ENCODE data around the gene IL11. TPM values are rescaled to one million over a fixed set of nuclear protein-coding genes. Genes with fewer than 3 reads are reported as not detected.

IL11 gene
- total RNA-seq, 1 experiment from 2014 or later = 1.8 TPM

GRCh38 chr19:55321466-55322137 is 48.7 kb downstream of the IL11 start:
- no peak for ATAC-seq
- TF ChIP-seq IRF1 (CRISPR knock-in tag; IDR thresholded peaks at IDR 0.05) = no peak
- TF ChIP-seq, protein P1, sequence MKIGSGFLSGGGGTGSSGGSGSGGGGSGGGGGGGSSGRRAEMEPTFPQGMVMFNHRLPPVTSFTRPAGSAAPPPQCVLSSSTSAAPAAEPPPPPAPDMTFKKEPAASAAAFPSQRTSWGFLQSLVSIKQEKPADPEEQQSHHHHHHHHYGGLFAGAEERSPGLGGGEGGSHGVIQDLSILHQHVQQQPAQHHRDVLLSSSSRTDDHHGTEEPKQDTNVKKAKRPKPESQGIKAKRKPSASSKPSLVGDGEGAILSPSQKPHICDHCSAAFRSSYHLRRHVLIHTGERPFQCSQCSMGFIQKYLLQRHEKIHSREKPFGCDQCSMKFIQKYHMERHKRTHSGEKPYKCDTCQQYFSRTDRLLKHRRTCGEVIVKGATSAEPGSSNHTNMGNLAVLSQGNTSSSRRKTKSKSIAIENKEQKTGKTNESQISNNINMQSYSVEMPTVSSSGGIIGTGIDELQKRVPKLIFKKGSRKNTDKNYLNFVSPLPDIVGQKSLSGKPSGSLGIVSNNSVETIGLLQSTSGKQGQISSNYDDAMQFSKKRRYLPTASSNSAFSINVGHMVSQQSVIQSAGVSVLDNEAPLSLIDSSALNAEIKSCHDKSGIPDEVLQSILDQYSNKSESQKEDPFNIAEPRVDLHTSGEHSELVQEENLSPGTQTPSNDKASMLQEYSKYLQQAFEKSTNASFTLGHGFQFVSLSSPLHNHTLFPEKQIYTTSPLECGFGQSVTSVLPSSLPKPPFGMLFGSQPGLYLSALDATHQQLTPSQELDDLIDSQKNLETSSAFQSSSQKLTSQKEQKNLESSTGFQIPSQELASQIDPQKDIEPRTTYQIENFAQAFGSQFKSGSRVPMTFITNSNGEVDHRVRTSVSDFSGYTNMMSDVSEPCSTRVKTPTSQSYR (CRISPR knock-in tag; IDR thresholded peaks at IDR 0.05) = no peak
- TF ChIP-seq, protein P2, sequence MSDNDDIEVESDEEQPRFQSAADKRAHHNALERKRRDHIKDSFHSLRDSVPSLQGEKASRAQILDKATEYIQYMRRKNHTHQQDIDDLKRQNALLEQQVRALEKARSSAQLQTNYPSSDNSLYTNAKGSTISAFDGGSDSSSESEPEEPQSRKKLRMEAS (CRISPR knock-in tag; IDR thresholded peaks at IDR 0.05) = no peak
- TF ChIP-seq TP53 (CRISPR knock-in tag; IDR thresholded peaks at IDR 0.05) = no peak
- TF ChIP-seq MXD4 (CRISPR knock-in tag; IDR thresholded peaks at IDR 0.05; ENCODE audit: borderline replicate concordance) = no peak
- TF ChIP-seq NR1H2 (CRISPR knock-in tag; IDR thresholded peaks at IDR 0.05) = no peak
- TF ChIP-seq, protein P3, sequence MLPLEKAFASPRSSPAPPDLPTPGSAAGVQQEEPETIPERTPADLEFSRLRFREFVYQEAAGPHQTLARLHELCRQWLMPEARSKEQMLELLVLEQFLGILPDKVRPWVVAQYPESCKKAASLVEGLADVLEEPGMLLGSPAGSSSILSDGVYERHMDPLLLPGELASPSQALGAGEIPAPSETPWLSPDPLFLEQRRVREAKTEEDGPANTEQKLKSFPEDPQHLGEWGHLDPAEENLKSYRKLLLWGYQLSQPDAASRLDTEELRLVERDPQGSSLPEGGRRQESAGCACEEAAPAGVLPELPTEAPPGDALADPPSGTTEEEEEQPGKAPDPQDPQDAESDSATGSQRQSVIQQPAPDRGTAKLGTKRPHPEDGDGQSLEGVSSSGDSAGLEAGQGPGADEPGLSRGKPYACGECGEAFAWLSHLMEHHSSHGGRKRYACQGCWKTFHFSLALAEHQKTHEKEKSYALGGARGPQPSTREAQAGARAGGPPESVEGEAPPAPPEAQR (CRISPR knock-in tag; IDR thresholded peaks at IDR 0.05) = no peak

GRCh38 chr19:55320844-55321419 is 49.3 kb downstream of the IL11 start:
- no peak for TF ChIP-seq ATF6 (CRISPR knock-in tag; IDR thresholded peaks at IDR 0.05)
- no peak for TF ChIP-seq ZBTB21 (CRISPR knock-in tag; IDR thresholded peaks at IDR 0.05; ENCODE audit: borderline replicate concordance)
- no peak for TF ChIP-seq E2F5 (CRISPR knock-in tag; IDR thresholded peaks at IDR 0.05)
- no peak for TF ChIP-seq TEAD1 (CRISPR knock-in tag; IDR thresholded peaks at IDR 0.05)
- no peak for TF ChIP-seq ZNF671 (CRISPR knock-in tag; IDR thresholded peaks at IDR 0.05)
- TF ChIP-seq NR2C2 (CRISPR knock-in tag; IDR thresholded peaks at IDR 0.05) = no peak
- TF ChIP-seq SP1 (CRISPR knock-in tag; conservative IDR thresholded peaks at IDR 0.05) = no peak
- H3K4me1 Mint-ChIP-seq = peaks cover 18% of the 10 kb centered on the region
- H3K27ac Mint-ChIP-seq = no peak overlapping the region
- H3K9me3 Mint-ChIP-seq = no peaks in the 10 kb centered on the region
- peaks cover 26% of the 10 kb centered on the region for H3K27me3 Mint-ChIP-seq (ENCODE audit: low read depth)
- ChIA-PET POLR2A (interaction anchor here (0.5 to 1.3 kb wide), 2 partner anchors 18 to 56 kb away, joined by 3 read pairs; no protein-coding TSS in a partner anchor), CTCF (interaction anchor here (0.7 to 3.4 kb wide), 11 partner anchors 8 to 161 kb away, joined by 3 to 26 read pairs (median 5); partner anchors contain the start of genes DNAAF3, HSPBP1, KMT5C and TMEM238)
- ATAC-seq = no peak
- no peak overlapping the region for H3K4me3 Mint-ChIP-seq
- DNase-seq (ENCODE audit: low spot score) = no peak
- no peaks in the 10 kb centered on the region for H3K36me3 Mint-ChIP-seq

More at GRCh38 chr19:55321466-55322137, 48.7 kb downstream of the IL11 start:
- H3K4me1 Mint-ChIP-seq = peaks cover 18% of the 10 kb centered on the region
- no peak for DNase-seq (ENCODE audit: low spot score)
- H3K4me3 Mint-ChIP-seq = no peak overlapping the region
- H3K9me3 Mint-ChIP-seq = no peaks in the 10 kb centered on the region
- no peak overlapping the region for H3K27ac Mint-ChIP-seq
- H3K27me3 Mint-ChIP-seq (ENCODE audit: low read depth) = peaks cover 21% of the 10 kb centered on the region
- H3K36me3 Mint-ChIP-seq = no peaks in the 10 kb centered on the region
- ChIA-PET CTCF (interaction anchor here (0.7 to 3.4 kb wide), 9 partner anchors 9 to 161 kb away, joined by 3 to 26 read pairs (median 6); partner anchors contain the start of genes HSPBP1, KMT5C and TMEM238), POLR2A (interaction anchor here (1.2 kb wide), 1 partner anchor 27 kb away, joined by 6 read pairs; no protein-coding TSS in a partner anchor)

Measured in WTC11 (cell line).